IPS-18c (cell line): ENCODE measurements around the gene PABPN1L.

Experiments
- H3K4me3 ChIP-seq: 2 replicates; pipeline ENCODE4 v1.7.0; 2013; ENCODE audit warnings: low read depth, mild to moderate bottlenecking, low read length, moderate library complexity; ENCODE audit not compliant: insufficient read depth
- H3K9me3 ChIP-seq: one replicate; pipeline ENCODE4 v1.6.1; 2013; ENCODE audit warnings: mild to moderate bottlenecking, low read length, moderate library complexity; ENCODE audit not compliant: control insufficient read depth, insufficient read depth

Gene PABPN1L, protein sequence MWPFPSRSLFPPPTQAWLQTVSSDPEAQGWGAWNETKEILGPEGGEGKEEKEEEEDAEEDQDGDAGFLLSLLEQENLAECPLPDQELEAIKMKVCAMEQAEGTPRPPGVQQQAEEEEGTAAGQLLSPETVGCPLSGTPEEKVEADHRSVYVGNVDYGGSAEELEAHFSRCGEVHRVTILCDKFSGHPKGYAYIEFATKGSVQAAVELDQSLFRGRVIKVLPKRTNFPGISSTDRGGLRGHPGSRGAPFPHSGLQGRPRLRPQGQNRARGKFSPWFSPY

DNA sequence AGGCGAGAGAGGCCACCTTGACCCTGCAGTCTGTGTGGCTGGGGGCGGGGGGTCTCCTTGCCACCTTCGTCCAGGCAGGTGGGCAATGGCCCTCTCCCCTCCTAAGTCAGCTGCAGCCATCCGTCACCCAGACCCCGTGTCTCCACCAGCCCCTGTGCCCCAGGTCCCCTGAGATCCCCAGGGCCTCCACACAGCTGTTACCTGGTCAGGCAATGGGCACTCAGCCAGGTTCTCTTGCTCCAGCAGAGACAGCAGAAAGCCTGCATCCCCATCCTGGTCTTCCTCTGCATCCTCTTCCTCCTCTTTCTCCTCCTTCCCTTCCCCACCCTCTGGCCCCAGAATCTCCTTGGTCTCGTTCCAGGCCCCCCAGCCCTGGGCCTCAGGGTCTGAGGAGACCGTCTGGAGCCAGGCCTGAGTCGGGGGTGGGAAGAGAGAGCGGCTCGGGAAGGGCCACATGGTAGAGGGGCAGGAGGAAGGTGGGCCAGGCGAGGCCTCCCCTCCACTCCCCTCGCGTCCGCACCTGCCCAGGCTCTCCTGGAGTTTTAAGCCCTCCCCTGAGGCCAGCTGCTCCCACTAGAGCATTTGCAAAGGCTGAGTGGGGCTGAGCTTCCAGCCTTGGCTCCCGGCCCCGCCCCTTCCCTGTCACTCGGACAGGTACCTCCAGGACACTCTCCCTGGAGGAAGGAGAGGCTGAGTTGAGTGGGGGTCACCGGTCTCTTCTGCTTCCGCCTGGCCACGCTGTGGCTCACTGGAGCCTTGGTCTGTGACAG, at the start of gene PABPN1L:
Gene PABPN1L, minus strand, starts transcription at position 510 of the 770 bp plus-strand sequence. Its CDS starts 54 bp downstream, at position 456.
- no peaks in the 10 kb centered on the region for H3K9me3 ChIP-seq

GRCh38 chr16:88915639-88916327, 49.3 kb upstream of the PABPN1L start:
- Histone ChIP-seq H3K9me3 (no peaks in the 10 kb centered on the region), H3K4me3 (no peak overlapping the region)

More for the DNA sequence above, at the start of gene PABPN1L:
- no peak within 1 kb of the TSS for H3K4me3 ChIP-seq

- Histone ChIP-seq H3K4me3 (no peak overlapping the region), H3K9me3 (no peaks in the 10 kb centered on the region)
Measured at GRCh38 chr16:88914750-88915368, 48.4 kb upstream of the PABPN1L start.

DNA sequence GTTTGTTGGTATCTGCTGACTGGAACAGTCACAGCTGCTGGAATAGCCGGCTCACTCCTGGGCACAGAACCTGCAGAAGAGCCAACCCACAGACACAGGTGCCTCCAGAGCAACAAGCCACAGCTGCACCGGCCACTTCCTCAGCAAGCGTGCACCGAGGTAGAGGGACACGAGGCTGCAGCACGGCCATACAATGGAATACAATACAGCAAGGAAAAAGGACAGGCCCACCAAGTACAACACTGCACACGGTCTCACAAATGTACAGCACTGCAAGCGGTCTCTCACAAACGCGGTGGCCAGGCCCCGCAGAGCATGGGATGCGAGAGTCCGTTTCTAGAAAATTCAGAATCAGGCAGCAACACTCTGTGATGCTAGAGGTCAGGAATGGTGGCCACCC, 47.4 kb upstream of the PABPN1L start:
- no peak overlapping the region for H3K4me3 ChIP-seq

DNA sequence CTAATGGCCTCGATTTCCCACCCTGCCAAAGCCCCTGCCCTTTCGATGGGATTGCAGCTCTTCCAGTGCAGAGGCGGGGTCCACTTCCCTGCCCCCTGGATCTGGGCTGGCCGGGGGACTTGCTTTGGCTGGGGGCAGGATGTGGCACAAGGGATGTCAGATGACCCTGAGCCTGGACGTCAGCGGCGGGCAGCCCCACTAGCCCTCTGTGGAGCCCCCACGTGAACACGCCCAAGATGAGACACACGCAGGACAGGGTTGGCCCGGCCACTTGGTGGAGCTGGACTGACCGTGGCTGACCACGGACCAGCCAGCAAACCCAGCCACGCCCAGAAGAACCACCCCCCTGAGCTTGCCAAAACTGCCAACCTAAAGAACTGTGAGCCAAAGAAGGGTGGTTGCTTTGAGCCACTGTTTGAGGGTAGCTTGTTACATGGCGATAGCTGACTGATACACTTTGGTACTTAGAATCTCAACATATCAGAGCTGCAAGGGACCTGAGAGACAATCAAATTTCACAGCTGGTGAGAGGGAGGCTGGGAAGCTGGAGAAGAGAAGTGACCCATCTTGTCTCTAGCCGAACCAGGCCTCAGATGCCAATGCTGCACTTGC, 46.6 kb upstream of the PABPN1L start:
- Histone ChIP-seq H3K9me3 (no peaks in the 10 kb centered on the region), H3K4me3 (no peak overlapping the region)

More for the DNA sequence above, 47.4 kb upstream of the PABPN1L start:
- no peaks in the 10 kb centered on the region for H3K9me3 ChIP-seq

- H3K4me3 ChIP-seq: no peak overlapping the region
- H3K9me3 ChIP-seq: no peaks in the 10 kb centered on the region
Measured at GRCh38 chr16:88912556-88912955, 46.1 kb upstream of the PABPN1L start.

DNA sequence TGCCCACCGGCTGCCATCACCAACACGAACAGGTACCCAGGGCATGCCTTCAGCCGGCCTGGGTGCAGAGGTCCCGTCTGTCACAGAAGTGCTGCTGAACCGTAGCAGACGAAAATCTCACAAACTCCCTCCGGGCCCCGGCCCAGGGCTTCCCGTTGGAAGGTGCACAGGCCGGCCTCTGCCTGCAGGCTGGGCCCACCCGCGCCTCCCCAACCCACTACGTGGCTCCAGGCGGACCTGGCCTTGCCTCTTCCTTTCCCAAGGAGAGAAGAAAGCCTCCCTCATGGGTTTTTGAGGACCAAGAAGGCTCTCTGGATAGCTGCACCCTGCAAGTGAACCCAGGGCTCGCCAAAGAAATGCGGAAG, 45.5 kb upstream of the PABPN1L start:
- Histone ChIP-seq H3K4me3 (no peak overlapping the region), H3K9me3 (no peaks in the 10 kb centered on the region)

DNA sequence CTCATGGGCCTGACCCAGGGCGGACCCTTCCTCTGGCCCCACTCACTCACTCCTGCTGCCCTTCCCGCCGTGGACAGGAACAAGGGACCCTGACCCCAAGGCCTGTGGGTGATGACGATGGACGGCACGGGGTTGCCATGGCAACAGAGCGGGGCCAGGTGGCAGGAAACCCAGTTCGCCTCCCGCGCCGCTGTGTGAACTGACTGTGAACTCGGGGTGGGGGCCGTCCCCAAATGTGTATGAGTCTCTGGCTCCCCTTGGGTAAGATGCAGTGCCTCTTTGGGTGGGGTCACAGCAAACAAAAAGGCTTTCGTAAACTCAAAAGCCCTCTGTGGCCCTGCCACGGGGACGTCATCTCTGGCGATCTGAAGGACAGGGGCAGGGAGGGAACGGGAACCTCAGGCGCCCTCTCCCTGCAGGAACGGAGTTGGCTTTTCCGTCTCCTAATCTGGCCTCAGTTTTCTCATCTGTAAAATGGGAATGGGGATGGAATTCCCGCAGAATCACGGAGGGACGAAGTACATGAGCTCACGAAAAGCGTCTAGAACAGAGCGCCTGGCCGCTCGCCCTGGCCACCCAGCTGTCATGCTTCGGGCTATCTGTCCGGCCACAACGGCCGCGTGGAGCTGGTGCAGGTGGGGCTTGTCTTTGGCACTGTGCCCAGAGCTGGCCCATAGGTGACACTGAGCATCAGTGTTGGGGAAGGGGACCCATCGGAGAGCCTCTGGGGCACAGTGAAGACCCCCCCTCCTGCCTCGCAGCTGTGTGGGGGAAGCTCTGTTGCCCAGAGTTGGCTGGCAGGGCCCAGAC, 44.9 kb upstream of the PABPN1L start:
- no peaks in the 10 kb centered on the region for H3K9me3 ChIP-seq
- H3K4me3 ChIP-seq: no peak overlapping the region

- no peak overlapping the region for H3K4me3 ChIP-seq
- H3K9me3 ChIP-seq: no peaks in the 10 kb centered on the region
Measured at GRCh38 chr16:88910284-88911135, 44.0 kb upstream of the PABPN1L start.

DNA sequence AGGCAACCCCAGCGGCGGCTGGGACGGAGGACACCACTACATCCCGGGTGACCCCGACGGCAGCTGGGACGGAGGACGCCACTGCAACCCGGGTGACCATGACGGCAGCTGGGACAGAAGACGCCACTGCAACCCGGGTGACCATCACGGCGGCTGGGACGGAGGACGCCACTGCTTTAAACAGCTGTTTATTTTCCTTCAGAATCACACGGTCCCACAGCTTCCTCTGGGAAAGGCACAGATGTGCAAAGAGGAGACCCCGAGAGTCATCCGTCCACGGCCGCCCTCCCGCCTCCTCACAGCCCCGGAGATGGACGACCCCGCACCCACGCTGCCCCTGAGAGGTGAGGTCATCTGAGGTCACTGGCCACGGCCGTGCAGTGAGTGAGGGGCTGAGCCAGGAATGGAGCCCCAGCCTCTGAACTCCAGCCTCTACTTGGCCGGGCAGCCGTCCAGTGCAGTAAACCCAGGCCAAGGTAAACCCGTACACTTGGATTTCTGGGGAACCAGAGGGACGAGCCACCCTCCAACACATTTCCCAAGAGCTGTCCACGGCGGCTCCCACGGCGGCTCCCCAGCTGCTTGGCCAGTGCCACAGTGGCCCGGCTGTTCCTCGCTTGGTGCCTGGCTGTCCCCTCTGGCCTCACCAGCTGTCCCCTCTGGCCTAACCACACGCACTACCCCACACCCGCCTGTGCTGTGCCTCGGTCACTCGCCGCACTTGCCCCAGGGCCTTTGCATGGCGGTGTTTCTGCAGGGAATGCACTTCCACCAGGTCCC, 43.2 kb upstream of the PABPN1L start:
- Histone ChIP-seq H3K4me3 (no peak overlapping the region), H3K9me3 (no peaks in the 10 kb centered on the region)

DNA sequence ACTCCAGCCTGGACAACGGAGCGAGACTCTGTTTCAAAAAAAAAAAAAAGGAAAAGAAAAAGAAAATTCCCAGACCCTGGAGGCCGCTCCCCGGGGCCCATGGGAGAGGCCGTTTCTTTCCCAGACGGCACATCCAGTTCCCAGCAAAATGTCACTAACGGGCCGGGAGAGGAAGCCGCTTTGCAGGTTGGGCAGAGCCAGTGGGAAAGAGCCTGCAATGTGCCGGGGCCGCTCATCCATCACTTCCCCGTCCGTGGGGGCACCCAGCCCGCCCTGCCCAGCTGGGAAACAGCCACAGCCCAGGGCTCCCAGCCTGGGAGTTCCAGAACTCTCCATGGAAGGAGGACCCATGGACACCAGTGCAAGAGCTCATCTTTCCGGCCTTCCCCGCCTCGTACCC, 41.8 kb upstream of the PABPN1L start:
- no peaks in the 10 kb centered on the region for H3K9me3 ChIP-seq
- H3K4me3 ChIP-seq: no peak overlapping the region

DNA sequence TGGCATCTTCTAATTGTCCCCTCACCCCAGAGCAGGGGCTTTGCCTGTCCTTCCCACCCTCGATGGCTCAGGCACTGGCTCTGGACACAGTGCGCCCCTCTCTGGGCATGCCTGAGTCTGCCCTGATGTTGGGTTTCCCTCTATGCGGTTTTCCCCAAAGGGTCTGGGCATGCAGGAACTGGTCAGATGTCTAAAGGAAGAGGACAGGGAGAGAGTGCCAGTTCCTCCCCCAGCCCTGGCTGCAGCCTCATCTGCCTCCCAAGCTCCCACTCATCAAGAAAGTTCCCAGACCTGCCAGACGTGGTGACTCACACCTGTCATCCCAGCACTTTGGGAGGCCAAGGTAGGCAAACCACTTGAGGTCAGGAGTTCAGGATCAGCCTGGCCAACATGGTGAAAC, 41.3 kb upstream of the PABPN1L start:
- Histone ChIP-seq H3K4me3 (no peak overlapping the region), H3K9me3 (no peaks in the 10 kb centered on the region)

DNA sequence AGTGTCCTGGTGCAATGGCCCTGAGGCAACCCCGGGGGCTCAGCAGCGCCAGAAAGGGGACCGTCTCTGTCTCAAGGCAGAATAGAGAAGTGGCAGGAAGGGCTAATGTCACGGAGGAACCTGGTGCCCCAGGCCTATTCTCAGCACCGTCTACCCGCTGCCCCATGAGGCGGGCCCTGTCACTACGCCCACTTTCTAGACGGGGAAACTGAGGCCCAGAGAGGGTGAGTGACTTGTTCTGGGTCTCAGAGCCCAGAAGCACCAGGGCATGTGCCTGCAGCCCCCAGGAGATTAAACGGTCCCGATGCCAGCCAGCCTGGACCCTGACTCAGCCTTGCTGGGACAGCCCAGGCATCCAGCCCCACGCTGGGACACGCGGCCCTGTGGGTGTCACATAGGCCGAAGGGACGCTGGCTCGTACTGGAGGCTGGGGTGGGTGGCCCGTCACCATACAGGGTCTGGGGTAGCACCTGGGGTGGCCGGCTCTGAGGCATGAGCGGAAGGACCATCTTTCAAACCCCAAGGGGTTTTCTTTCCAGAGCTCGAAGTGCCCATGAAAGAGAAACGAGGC, 40.2 kb upstream of the PABPN1L start:
- Histone ChIP-seq H3K9me3 (no peaks in the 10 kb centered on the region), H3K4me3 (no peak overlapping the region)

GRCh38 chr16:88906020-88906419, 39.6 kb upstream of the PABPN1L start:
- Histone ChIP-seq H3K4me3 (no peak overlapping the region), H3K9me3 (no peaks in the 10 kb centered on the region)

DNA sequence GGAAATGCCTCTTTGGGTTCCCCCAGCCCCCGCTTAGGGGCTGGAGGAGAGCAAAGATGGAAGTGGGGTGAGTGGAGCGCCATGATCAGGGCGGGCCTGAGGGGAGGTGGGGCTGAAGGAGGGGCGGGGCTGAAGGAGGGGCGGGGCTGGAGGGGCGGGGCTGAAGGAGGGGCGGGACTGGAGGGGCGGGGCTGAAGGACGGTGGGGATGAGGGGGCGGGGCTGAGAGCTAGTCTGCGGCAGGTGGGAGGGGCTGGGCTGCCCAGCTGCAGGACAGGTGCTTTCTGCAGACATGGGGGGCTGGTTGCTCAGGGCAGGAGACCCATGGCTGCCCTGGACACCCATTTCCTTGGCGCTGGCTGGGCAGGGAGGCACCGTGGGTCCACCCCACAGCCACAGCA, 39.1 kb upstream of the PABPN1L start:
- Histone ChIP-seq H3K4me3 (no peak overlapping the region), H3K9me3 (no peaks in the 10 kb centered on the region)
